ENCODE measurements around the gene RHCE. TPM values are rescaled to one million over a fixed set of nuclear protein-coding genes. Genes with fewer than 3 reads are reported as not detected.
"Not testable (repeated sequence)": the region's sequence is repeated elsewhere in the genome, so short reads cannot be mapped to it uniquely, and the experiment has no call there.

Gene RHCE
- total RNA-seq: under 1 TPM in 1 of 2 donors, not detected in 1; 0.64 TPM

DNA sequence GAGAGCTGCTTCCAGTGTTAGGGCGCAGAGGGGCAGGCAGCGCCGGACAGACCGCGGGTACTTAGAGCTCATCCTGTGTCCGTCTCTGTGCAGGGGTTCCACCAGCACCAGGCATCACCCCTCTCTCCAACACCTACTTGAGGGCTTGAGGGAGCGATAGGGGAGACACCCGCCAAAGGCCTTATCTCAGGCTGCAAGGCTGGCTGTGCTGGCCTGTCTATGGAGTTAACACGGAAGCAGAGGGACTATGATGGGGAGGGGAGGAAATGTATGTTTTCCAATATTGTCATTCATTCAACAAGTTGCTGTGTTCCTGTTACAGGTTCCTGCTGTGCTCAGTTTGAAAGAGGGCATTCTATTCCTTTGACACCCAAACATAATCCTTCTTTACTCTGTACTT is at the start of gene RHCE:
RHCE (minus strand) TSS at position 111 of the 400 bp plus-strand sequence; CDS start at position 72, 39 bp downstream.
- H3K27ac Mint-ChIP-seq: peak within 1 kb of the TSS in 1 of 2 donors; percentile 72
- ATAC-seq; H3K9me3 Mint-ChIP-seq; DNase-seq (ENCODE audit: low spot score in 2 of 2); H3K36me3 Mint-ChIP-seq: not testable (repeated sequence)

DNA sequence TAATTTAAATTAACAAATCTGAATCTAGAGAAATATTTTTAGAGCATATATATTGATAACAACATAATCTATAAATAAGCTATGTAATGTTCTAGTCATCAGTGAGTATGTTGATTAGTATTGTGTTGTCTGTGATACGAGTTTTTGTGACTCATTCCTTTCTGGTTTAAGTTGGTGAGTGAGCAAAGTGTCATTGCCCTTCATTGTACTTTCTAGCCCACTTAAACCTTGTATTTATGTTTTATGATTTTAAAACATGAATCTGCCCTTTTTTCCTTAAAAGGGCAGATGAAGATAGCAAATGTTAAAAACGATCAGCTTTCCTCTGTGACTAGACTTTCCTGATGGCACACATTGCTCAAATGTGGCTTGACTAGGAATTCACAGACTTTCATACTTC is 48.6 kb upstream of the RHCE start:
- ATAC-seq (peak; percentile 36 to 70), DNase-seq (ENCODE audit: low spot score in 2 of 2) (no peak)
- Mint-ChIP-seq H3K36me3 (peaks cover 0 to 30% of the 10 kb centered on the region in 2 donors), H3K27ac (no peak overlapping the region), H3K9me3 (no peaks in the 10 kb centered on the region)

- DNase-seq (ENCODE audit: low spot score in 2 of 2): no peak
- no peak for ATAC-seq
- no peaks in the 10 kb centered on the region for H3K9me3 Mint-ChIP-seq
- peaks cover 0 to 30% of the 10 kb centered on the region in 2 donors for H3K36me3 Mint-ChIP-seq
- peak overlapping the region in 1 of 2 donors; percentile 21 for H3K27ac Mint-ChIP-seq
Measured at GRCh38 chr1:25468033-25468432, 47.4 kb upstream of the RHCE start.

DNA sequence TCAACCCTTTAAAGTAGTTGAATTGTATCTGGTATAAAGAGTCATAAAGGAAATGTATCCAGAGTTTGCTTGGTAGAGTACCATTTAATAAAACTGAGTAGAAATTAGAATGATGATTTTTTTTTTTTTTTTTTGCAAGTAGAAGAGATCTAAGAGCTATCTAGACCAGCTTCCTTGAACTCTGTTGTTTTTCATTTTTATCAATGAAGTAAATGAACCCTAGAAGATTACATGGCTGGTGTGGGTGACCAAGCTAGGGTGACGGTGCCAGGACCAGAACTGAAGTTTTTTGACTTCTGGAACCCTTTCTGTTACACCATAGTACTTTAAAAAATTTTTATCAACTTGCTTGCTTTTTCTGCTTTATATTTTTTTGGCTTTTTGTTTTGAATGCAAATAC is 47.0 kb upstream of the RHCE start:
- H3K27ac Mint-ChIP-seq: peak overlapping the region; percentile 21 to 32
- DNase-seq (ENCODE audit: low spot score in 2 of 2): no peak
- ATAC-seq: no peak
- H3K9me3 Mint-ChIP-seq: no peaks in the 10 kb centered on the region
- peaks cover 0 to 30% of the 10 kb centered on the region in 2 donors for H3K36me3 Mint-ChIP-seq

DNA sequence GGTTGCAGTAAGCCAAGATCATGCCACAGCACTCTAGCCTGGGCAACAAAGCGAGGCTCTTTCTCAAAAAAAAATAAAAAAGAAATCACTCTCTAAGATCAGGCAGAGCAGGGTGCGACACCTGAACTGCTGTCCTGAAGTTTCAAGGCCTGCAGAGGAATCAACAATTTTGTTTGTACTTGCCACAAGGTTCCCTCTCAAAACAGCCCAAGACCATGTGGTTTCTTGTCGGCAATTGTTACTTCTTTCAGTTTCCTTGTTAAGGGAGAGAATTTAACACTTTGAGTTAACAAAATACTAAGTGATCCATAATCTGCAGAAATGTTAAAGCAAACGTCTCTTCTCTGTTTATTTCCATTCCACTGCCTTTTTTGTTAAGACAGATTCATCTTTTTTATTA is 46.6 kb upstream of the RHCE start:
- H3K36me3 Mint-ChIP-seq: peaks cover 0 to 30% of the 10 kb centered on the region in 2 donors
- ATAC-seq (peak; percentile 39 to 63), DNase-seq (ENCODE audit: low spot score in 2 of 2) (no peak)
- no peaks in the 10 kb centered on the region for H3K9me3 Mint-ChIP-seq
- peak overlapping the region in 1 of 2 donors; percentile 32 for H3K27ac Mint-ChIP-seq

GRCh38 chr1:25462732-25463131 is 42.1 kb upstream of the RHCE start:
- DNase-seq (ENCODE audit: low spot score in 2 of 2) (no peak), ATAC-seq (no peak)
- H3K36me3 Mint-ChIP-seq: peaks cover 6 to 31% of the 10 kb centered on the region in 2 donors
- H3K9me3 Mint-ChIP-seq: no peaks in the 10 kb centered on the region
- no peak overlapping the region for H3K27ac Mint-ChIP-seq

- no peaks in the 10 kb centered on the region for H3K9me3 Mint-ChIP-seq
Measured at GRCh38 chr1:25461849-25462248, 41.2 kb upstream of the RHCE start.

DNA sequence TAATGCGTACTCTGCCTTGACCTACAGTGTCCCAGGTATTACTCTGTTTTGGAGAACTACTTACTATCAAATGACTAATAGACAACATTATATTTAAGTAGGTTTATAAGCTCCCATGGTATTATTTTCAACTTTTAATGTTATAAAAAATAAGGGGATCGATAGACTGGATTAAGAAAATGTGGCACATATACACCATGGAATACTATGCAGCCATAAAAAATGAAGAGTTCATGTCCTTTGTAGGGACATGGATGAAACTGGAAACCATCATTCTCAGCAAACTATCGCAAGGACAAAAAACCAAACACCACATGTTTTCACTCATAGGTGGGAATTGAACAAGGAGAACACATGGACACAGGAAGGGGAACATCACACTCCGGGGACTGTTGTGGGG is 40.2 kb upstream of the RHCE start:
- peaks cover 6 to 24% of the 10 kb centered on the region in 2 donors for H3K36me3 Mint-ChIP-seq
- not testable (repeated sequence) for ATAC-seq; H3K9me3 Mint-ChIP-seq; H3K27ac Mint-ChIP-seq; DNase-seq (ENCODE audit: low spot score in 2 of 2)

More at GRCh38 chr1:25461849-25462248, 41.2 kb upstream of the RHCE start:
- ATAC-seq (no peak), DNase-seq (ENCODE audit: low spot score in 2 of 2) (no peak)
- no peak overlapping the region for H3K27ac Mint-ChIP-seq
- H3K36me3 Mint-ChIP-seq: peaks cover 6 to 26% of the 10 kb centered on the region in 2 donors

DNA sequence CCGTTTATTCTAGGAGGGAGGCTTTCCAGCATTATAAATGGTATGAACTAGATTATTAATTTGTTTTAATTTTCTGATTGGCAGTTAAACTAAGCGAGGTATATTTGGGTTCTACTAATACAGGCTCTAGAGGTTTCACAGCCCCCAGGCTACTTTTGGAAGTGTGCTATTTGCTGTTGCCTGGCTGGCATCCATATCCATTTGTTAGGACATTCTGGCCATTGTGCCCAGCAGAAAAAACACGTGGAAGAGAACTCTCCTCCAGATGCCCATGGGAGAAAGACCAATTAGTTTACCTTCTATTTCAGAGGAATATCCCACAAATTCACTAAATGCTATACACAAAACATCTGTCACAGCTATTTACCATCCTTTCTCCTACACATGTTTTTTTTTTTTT is 39.4 kb upstream of the RHCE start:
- no peak overlapping the region for H3K27ac Mint-ChIP-seq
- H3K9me3 Mint-ChIP-seq: no peaks in the 10 kb centered on the region
- DNase-seq (ENCODE audit: low spot score in 2 of 2) (no peak), ATAC-seq (no peak)
- peaks cover 6 to 20% of the 10 kb centered on the region in 2 donors for H3K36me3 Mint-ChIP-seq

GRCh38 chr1:25458541-25459298 is 38.1 kb upstream of the RHCE start:
- Mint-ChIP-seq H3K27ac (no peak overlapping the region), H3K36me3 (peaks cover 6 to 20% of the 10 kb centered on the region in 2 donors), H3K9me3 (no peaks in the 10 kb centered on the region)
- no peak for DNase-seq (ENCODE audit: low spot score in 2 of 2)
- no peak for ATAC-seq

DNA sequence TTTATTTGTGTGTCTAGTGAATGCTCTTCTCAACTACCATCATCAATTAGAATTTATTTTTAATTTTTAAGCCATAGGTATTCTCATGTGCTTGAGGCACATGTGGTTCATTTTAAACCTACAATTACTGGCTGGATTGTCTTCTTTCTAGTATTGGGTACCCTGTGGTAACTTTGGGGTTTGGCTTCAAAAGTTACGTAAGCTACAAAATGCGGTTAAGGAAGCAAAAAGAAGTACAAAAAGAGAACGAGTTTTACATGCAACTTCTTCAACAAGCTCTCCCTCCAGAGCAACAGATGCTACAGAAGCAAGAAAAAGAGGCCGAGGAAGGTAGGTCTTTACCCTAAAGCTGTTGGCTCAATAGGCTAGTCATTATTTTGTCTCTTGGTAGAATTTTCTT is 35.9 kb upstream of the RHCE start:
- DNase-seq (ENCODE audit: low spot score in 2 of 2) (no peak), ATAC-seq (no peak)
- Mint-ChIP-seq H3K9me3 (no peaks in the 10 kb centered on the region), H3K36me3 (peaks cover 6 to 20% of the 10 kb centered on the region in 2 donors), H3K27ac (no peak overlapping the region)

GRCh38 chr1:25451908-25452307 is 31.3 kb upstream of the RHCE start:
- H3K27ac Mint-ChIP-seq: no peak overlapping the region
- ATAC-seq (no peak), DNase-seq (ENCODE audit: low spot score in 2 of 2) (no peak)
- H3K36me3 Mint-ChIP-seq: peaks cover 0 to 5% of the 10 kb centered on the region in 2 donors
- no peaks in the 10 kb centered on the region for H3K9me3 Mint-ChIP-seq

DNA sequence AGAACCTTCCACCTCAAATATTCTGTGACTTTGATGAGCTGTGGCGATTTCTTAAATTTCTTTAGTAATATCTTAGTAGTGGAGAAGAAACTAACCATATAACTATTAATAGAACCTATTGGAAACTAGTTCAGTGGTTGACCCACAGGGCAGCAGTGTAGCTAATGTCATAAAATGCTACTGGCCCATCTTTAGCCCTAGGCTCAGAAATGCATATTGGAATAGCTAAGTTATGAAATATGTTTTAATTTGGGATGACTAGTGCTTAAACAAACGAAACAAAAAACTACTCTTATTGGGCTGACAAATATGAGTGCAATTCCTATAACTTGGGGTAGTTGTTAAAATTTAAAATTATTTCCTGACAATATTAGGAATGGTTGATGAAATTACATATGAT is 30.3 kb upstream of the RHCE start:
- no peak for ATAC-seq
- Mint-ChIP-seq H3K9me3 (no peaks in the 10 kb centered on the region), H3K27ac (no peak overlapping the region), H3K36me3 (peaks cover 0 to 5% of the 10 kb centered on the region in 2 donors)
- DNase-seq (ENCODE audit: low spot score in 2 of 2): no peak

GRCh38 chr1:25447547-25447946 is 26.9 kb upstream of the RHCE start:
- no peak for DNase-seq (ENCODE audit: low spot score in 2 of 2)
- H3K27ac Mint-ChIP-seq: peak overlapping the region in 1 of 2 donors; percentile 84

GRCh38 chr1:25445993-25446538 is 25.4 kb upstream of the RHCE start:
- no peaks in the 10 kb centered on the region for H3K9me3 Mint-ChIP-seq
- DNase-seq (ENCODE audit: low spot score in 2 of 2) (no peak), ATAC-seq (no peak)
- peak overlapping the region in 1 of 2 donors; percentile 58 for H3K27ac Mint-ChIP-seq
- H3K36me3 Mint-ChIP-seq: peaks cover 0 to 13% of the 10 kb centered on the region in 2 donors

More at GRCh38 chr1:25447547-25447946, 26.9 kb upstream of the RHCE start:
- Mint-ChIP-seq H3K9me3 (no peaks in the 10 kb centered on the region), H3K36me3 (peaks cover 0 to 13% of the 10 kb centered on the region in 2 donors)
- peak; percentile 86 to 96 for ATAC-seq

GRCh38 chr1:25444604-25445003 is 24.0 kb upstream of the RHCE start:
- not testable (repeated sequence) for H3K27ac Mint-ChIP-seq; H3K9me3 Mint-ChIP-seq; ATAC-seq; DNase-seq (ENCODE audit: low spot score in 2 of 2)
- peaks cover 0 to 13% of the 10 kb centered on the region in 2 donors for H3K36me3 Mint-ChIP-seq

GRCh38 chr1:25443030-25443699 is 22.5 kb upstream of the RHCE start:
- H3K36me3 Mint-ChIP-seq: peaks cover 0 to 13% of the 10 kb centered on the region in 2 donors
- ATAC-seq (peak in 1 of 2 donors; percentile 63), DNase-seq (ENCODE audit: low spot score in 2 of 2) (no peak)
- no peaks in the 10 kb centered on the region for H3K9me3 Mint-ChIP-seq
- H3K27ac Mint-ChIP-seq: peak overlapping the region in 1 of 2 donors; percentile 3
